CD4-positive, alpha-beta T cell treated with Interleukin-15 for 4 hours (primary cell): ENCODE measurements around the gene CLEC18B.
A peak's percentile ranks its signal among the peaks of the same experiment; 100 is the strongest.
"Not testable (repeated sequence)": the region's sequence is repeated elsewhere in the genome, so short reads cannot be mapped to it uniquely, and the experiment has no call there.

Experiments
- DNase-seq: peaks from one replicate; pipeline ENCODE4 v3.0.0-alpha.2; 2020; ENCODE audit warnings: low spot score

Gene CLEC18B

DNA sequence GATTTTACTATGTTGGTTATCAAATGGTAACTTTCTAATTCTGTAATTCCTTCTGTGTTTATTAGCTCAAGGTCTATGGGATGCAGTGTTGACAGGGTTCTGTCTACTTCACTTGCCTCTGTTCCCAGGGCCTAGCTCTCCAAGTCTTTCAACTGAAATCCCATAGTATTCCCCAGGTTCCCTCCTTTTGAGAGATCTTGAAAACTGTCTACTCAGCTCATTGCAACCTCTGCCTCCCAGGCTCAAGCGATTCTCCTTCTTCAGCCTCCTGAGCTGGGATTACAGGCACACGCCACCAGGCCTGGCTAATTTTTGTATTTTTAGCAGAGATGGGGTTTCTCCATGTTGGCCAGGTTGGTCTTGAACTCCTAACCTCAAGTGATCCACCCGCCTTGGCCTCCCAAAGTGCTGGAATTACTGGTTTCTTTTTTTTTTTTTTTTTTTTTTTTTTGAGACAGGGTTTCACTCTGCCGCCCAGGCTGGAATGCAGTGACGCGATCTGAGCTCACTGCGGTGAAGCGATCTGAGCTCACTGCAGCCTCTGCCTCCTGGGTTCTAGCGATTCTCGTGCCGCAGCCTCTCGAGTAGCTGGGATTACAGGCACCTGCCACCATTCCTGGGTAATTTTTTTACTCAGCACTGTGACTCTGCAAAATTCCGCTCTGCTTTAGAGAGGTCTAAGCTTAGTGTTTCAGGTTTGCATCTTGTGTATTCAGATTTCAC lies 22.5 kb upstream of the CLEC18B start:
- not testable (repeated sequence) for DNase-seq

- DNase-seq = no peak
These were observed 18.4 kb upstream of the CLEC18B start for GRCh38 chr16:74439685-74440084.

GRCh38 chr16:74438492-74438979 lies 17.3 kb upstream of the CLEC18B start:
- peak; percentile 50 for DNase-seq

DNA sequence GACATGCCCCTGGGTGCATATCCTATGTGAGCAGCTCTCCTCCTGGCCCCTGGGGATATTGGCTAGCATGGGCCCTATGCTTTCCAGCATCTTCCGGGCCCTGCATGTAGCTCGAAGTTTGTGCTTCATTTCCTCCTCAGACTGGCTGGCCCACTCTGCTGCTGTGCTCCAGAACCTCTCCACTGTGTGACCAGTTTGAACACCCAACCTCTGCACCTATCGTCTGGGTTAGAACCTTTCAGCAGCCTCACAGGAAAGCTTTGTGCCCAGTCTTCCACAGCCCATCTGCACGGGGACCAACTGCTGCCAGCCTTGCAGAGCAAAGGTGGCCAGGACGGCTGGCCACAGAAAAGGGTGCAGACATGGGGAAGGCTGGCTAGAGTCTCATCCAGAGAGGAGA lies 10.2 kb upstream of the CLEC18B start:
- DNase-seq = no peak

- peak; percentile 62 for DNase-seq
These were observed 8.9 kb upstream of the CLEC18B start for GRCh38 chr16:74430036-74430712.

DNA sequence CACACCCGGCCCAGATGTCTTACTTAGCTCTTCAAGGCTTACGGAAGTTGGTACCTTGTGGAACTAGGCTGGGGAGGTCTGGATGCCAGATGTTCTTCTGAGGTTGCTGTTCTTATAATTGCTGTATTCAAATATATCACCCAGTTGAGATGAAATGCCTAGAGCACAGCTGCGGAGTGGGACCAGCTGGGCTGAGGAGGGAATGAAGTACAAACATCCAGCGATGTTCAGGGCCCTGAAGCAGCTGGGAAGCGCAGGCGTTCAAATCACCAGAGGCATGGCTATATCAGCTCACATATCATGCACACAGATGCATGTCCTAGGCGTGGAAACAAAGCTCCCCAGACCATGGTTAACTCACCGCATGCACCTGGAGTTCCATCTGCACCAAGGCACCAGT lies 7.2 kb upstream of the CLEC18B start:
- DNase-seq = not testable (repeated sequence)

DNA sequence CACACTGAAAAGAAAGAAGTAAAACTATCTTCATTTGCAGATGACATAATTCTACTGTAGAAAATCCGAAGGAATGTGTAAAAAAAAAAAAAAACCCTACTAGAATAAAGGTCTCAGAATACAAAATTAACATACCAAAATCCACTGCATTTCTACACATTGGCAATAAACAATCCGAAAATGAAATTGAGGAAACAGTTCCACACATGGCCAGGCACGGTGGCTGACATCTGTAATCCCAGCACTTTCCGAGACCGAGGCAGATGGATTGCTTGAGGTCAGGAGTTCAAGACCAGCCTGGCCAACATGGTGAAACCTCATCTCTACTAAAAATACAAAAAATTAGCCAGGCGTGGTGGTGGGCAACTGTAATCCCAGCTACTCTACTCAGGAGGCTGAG lies 4.5 kb upstream of the CLEC18B start:
- not testable (repeated sequence) for DNase-seq

GRCh38 chr16:74423721-74424120 lies 2.4 kb upstream of the CLEC18B start:
- DNase-seq = not testable (repeated sequence)

DNA sequence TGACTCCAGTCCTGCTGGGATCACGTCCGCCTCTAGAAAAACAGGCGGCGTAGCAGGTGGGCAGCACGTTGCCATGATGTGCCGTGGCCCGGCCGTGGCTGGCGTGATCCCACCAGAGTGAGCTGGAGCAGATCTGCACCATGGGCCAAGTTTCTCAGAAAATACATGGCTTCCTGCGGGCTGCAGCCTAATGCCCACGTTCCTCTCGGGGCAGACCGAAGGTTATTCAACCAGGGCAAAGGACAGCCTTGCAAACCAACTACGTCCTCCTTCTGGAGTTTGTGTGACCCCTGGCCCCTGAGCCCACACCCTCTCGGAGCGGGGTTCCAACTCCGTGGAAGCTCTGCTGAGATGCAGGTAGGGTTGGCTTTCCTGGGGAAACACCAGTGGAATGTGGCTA lies 808 bp upstream of the CLEC18B start:
- not testable (repeated sequence) for DNase-seq

- DNase-seq = not testable (repeated sequence)
These were observed 156 bp upstream of the CLEC18B start for GRCh38 chr16:74421482-74421785.

DNA sequence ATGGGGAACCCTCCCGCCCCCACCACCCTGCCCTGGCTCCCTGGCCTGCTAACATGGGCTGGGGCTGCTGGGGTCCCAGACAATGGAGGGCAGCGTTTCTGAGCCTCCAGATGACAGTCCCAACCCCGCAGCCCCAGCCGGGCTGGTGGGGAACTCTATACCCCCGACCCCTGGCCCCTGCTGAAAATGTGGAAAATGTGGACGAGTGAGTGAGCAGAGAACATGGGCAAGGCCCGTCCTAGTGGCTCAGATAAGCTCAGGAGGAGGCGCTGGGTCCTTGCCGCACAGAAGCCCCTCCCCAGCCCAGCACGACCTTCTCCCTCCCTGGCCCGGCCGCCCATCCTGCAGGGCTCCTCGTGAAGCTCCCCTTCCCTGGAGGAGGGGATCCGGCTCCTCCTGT lies 1.5 kb downstream of the CLEC18B start:
- DNase-seq = not testable (repeated sequence)

GRCh38 chr16:74417897-74418296 lies 3.4 kb downstream of the CLEC18B start:
- not testable (repeated sequence) for DNase-seq

GRCh38 chr16:74413920-74414319 lies 7.4 kb downstream of the CLEC18B start:
- not testable (repeated sequence) for DNase-seq

GRCh38 chr16:74413485-74413884 lies 7.8 kb downstream of the CLEC18B start:
- DNase-seq = not testable (repeated sequence)

DNA sequence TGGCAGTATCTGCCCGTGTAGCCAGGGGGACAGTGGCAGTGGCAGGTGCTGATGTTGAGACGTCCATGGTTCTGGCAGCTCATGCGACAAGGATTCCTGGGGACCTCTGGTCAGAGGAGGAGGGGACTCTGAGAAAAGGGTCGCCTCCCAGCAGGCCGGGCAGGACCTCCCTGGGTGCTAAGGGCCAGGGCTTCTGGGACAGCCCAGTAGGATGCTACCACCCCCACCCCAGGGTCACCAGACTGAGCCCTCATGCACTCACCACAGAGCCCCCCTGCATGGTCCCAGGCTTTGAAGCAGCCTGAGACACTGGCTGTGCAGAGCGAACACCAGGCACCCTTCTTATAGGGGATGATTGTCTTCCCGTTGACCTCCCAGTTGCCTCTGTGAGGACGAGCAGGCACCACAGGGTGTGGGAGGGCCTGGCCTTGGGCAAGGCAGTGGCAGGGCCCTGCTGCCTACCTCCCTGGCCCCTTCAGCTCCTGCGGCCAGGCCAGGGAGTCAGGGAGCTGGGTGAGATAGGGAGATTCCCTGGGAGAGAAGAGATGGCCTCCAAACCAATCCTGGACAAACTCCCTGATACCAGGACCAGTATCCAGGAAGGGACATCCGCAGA lies 8.4 kb downstream of the CLEC18B start:
- DNase-seq = not testable (repeated sequence)

- DNase-seq = not testable (repeated sequence)
These were observed 9.0 kb downstream of the CLEC18B start for GRCh38 chr16:74412138-74412774.

- not testable (repeated sequence) for DNase-seq
These were observed 10.3 kb downstream of the CLEC18B start for GRCh38 chr16:74410981-74411380.

- DNase-seq = not testable (repeated sequence)
These were observed 11.0 kb downstream of the CLEC18B start for GRCh38 chr16:74410057-74410957.

- not testable (repeated sequence) for DNase-seq
These were observed 11.9 kb downstream of the CLEC18B start for GRCh38 chr16:74409185-74409981.

DNA sequence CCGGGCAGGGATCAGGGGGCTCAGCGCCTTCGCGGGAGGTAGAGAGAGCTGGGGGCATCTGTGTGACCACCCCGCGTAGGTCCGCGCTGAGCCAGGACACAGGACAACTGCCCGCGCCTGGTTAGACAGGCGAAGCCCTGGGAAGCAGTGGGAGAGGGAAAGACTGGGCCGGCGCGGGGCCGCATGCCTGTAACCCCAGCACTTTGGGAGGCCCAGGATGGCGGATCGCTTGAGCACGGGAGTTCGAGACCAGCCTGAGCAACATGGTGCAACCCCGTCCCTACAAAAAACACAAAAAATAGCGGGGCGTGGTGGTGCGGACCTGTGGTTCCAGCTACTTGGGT lies 13.9 kb downstream of the CLEC18B start:
- DNase-seq = not testable (repeated sequence)
